GM19324 (cell line): ENCODE data around the gene PLXNB1.
"Not testable (repeated sequence)": the region's sequence is repeated elsewhere in the genome, so short reads cannot be mapped to it uniquely, and the experiment has no call there.

Experiments used
- ATAC-seq: cut with Tn5 transposase; IDR thresholded peaks from one replicate; pipeline ENCODE4 v1.9.1; 2021; ENCODE audit warnings: mild to moderate bottlenecking, moderate library complexity; ENCODE audit not compliant: unreplicated experiment, low FRiP score

Gene PLXNB1

GRCh38 chr3:48406443-48407431, 23.1 kb downstream of the PLXNB1 start:
- no peak for ATAC-seq

GRCh38 chr3:48405971-48406370, 23.9 kb downstream of the PLXNB1 start:
- no peak for ATAC-seq

GRCh38 chr3:48405343-48405881, 24.5 kb downstream of the PLXNB1 start:
- ATAC-seq = no peak

GRCh38 chr3:48404440-48405342, 25.2 kb downstream of the PLXNB1 start:
- no peak for ATAC-seq

GRCh38 chr3:48403533-48404439, 26.1 kb downstream of the PLXNB1 start:
- ATAC-seq = no peak

- ATAC-seq = no peak
These were observed 27.0 kb downstream of the PLXNB1 start for GRCh38 chr3:48402907-48403306.

GRCh38 chr3:48402281-48402732, 27.6 kb downstream of the PLXNB1 start:
- no peak for ATAC-seq

GRCh38 chr3:48401434-48401901, 28.4 kb downstream of the PLXNB1 start:
- ATAC-seq = not testable (repeated sequence)

GRCh38 chr3:48400824-48401433, 29.0 kb downstream of the PLXNB1 start:
- ATAC-seq = no peak

- no peak for ATAC-seq
These were observed 30.3 kb downstream of the PLXNB1 start for GRCh38 chr3:48399387-48400172.

- no peak for ATAC-seq
These were observed 31.0 kb downstream of the PLXNB1 start for GRCh38 chr3:48398701-48399386.

- no peak for ATAC-seq
These were observed 31.9 kb downstream of the PLXNB1 start for GRCh38 chr3:48397767-48398681.

GRCh38 chr3:48395714-48396113, 34.2 kb downstream of the PLXNB1 start:
- ATAC-seq = no peak

GRCh38 chr3:48394391-48394790, 35.5 kb downstream of the PLXNB1 start:
- ATAC-seq = no peak

GRCh38 chr3:48388966-48389365, 40.9 kb downstream of the PLXNB1 start:
- no peak for ATAC-seq

GRCh38 chr3:48387634-48388033, 42.3 kb downstream of the PLXNB1 start:
- ATAC-seq = no peak
